ENCODE results near the gene RNF223.

GRCh38 chr1:1118011-1118875 is 44.1 kb upstream of the RNF223 start:
- TF ChIP-seq CTCF (IDR thresholded peaks at IDR 0.05) (no peak), EHF (CRISPR knock-in tag; IDR thresholded peaks at IDR 0.05) (no peak), SMC3 (IDR thresholded peaks at IDR 0.05) (no peak), MAFK (IDR thresholded peaks at IDR 0.05; ENCODE audit: partially characterized antibody) (no peak), RNF2 (IDR thresholded peaks at IDR 0.05; ENCODE audit: borderline replicate concordance, low read depth) (no peak), RFX5 (IDR thresholded peaks at IDR 0.05) (no peak)
